ENCODE results near the gene C3orf20. TPM values are rescaled to one million over a fixed set of nuclear protein-coding genes. Genes with fewer than 3 reads are reported as not detected.

The C3orf20 gene
- total RNA-seq = under 1 TPM; 0.20 to 0.23 TPM

DNA sequence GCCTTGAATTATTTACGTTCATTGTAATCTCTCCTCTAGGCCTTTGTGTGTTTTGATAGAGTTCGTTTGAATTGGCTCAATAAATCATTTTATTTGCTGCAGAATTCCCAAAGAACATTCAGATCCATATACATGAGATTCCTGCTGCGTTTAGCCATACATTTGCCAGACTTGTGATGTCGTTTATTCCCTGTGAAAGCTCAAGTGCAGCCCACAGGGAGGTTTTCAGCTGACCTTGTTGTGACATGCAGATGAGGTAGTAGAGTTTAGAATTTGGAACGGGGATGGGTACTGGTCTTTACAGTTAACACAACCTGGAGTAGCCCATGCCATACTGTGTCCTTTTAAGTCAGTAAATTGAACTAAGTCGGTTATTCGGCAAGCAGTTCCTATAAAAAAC lies at the start of gene C3orf20:
TSS of gene C3orf20 (plus strand) at position 301 of the 400 bp plus-strand sequence. CDS start 7,573 bp downstream, outside the sequence.
- Mint-ChIP-seq H3K9me3 (no peaks in the 10 kb centered on the region), H3K27me3 (no peaks in the 10 kb centered on the region), H3K27ac (no peak within 1 kb of the TSS), H3K4me3 (no peak within 1 kb of the TSS), H3K4me1 (ENCODE audit: low read depth) (no peaks in the 10 kb centered on the region), H3K36me3 (ENCODE audit: low read depth) (peaks cover 17% of the 10 kb centered on the region)
- TF ChIP-seq, protein P1, sequence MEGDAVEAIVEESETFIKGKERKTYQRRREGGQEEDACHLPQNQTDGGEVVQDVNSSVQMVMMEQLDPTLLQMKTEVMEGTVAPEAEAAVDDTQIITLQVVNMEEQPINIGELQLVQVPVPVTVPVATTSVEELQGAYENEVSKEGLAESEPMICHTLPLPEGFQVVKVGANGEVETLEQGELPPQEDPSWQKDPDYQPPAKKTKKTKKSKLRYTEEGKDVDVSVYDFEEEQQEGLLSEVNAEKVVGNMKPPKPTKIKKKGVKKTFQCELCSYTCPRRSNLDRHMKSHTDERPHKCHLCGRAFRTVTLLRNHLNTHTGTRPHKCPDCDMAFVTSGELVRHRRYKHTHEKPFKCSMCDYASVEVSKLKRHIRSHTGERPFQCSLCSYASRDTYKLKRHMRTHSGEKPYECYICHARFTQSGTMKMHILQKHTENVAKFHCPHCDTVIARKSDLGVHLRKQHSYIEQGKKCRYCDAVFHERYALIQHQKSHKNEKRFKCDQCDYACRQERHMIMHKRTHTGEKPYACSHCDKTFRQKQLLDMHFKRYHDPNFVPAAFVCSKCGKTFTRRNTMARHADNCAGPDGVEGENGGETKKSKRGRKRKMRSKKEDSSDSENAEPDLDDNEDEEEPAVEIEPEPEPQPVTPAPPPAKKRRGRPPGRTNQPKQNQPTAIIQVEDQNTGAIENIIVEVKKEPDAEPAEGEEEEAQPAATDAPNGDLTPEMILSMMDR (IDR thresholded peaks at IDR 0.05) = no peak
- CTCF ChIA-PET = interaction anchor here (1.6 to 3.4 kb wide), 2 partner anchors 13 to 106 kb away, joined by 3 to 12 read pairs; no protein-coding TSS in a partner anchor
- POLR2A ChIA-PET = interaction anchor here (1.3 kb wide), 1 partner anchor 24 kb away, joined by 5 read pairs; the partner anchor contains the start of gene CCDC174
- intact Hi-C loops (cut with micrococcal nuclease) = loop anchor here (5.0 kb wide), 1 partner anchor 242 kb away; no protein-coding TSS in a partner anchor
- no peak for ATAC-seq
- no peak for DNase-seq

DNA sequence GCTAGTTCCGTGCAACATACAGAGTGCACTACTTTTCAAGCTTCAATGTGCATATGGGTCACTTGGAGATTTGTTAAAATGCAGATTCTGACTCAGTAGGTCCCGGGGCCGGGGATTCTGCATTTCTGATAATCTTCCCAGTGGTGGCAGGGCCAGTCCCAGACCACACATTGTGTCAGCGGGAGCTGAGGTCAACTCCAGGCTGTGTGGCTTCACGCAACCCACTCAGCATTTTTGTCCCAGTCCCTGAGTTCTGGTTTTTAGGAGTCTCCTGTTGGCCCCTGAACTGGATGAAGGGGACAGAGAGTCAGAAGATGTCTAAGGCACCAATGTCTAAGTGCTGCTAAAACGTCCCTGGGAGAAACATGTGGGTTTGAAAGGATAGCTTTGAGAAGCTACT lies 49.5 kb upstream of the C3orf20 start:
- no peaks in the 10 kb centered on the region for H3K27me3 Mint-ChIP-seq
- H3K4me3 Mint-ChIP-seq = no peak overlapping the region
- no peaks in the 10 kb centered on the region for H3K9me3 Mint-ChIP-seq
- DNase-seq (no peak), ATAC-seq (no peak)
- H3K27ac Mint-ChIP-seq = no peak overlapping the region
- intact Hi-C loops (cut with micrococcal nuclease) = no loop called here
- H3K36me3 Mint-ChIP-seq (ENCODE audit: low read depth) = no peaks in the 10 kb centered on the region
- POLR2A ChIA-PET = no interaction called here
- no peaks in the 10 kb centered on the region for H3K4me1 Mint-ChIP-seq (ENCODE audit: low read depth)
- CTCF ChIA-PET = no interaction called here
- TF ChIP-seq, protein P1 (IDR thresholded peaks at IDR 0.05) = no peak

DNA sequence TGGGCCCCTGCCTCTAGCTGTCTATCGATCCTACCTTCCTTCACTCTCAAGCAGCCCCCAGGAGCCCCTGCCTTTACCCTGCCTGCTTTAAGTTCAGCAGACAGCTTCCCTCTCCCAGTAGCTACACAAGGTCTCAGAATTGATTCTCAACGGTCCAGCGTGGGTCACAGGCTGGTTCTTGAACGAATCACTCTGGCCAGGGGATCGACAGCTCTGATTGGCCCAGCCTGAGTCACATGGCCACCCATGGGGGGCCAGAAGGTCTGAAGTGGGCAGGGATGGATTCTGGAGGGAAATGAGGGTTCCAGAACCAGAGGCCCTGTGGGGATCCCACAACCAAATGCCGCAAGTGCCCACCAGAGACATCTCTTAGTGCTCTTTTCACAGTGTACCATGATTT lies 47.1 kb upstream of the C3orf20 start:
- CTCF ChIA-PET = no interaction called here
- DNase-seq (no peak), ATAC-seq (no peak)
- Mint-ChIP-seq H3K9me3 (no peaks in the 10 kb centered on the region), H3K4me1 (ENCODE audit: low read depth) (no peaks in the 10 kb centered on the region), H3K36me3 (ENCODE audit: low read depth) (no peaks in the 10 kb centered on the region), H3K27ac (no peak overlapping the region), H3K4me3 (no peak overlapping the region), H3K27me3 (no peaks in the 10 kb centered on the region)
- TF ChIP-seq, protein P1 (IDR thresholded peaks at IDR 0.05) = no peak
- intact Hi-C loops (cut with micrococcal nuclease) = no loop called here
- POLR2A ChIA-PET = no interaction called here

DNA sequence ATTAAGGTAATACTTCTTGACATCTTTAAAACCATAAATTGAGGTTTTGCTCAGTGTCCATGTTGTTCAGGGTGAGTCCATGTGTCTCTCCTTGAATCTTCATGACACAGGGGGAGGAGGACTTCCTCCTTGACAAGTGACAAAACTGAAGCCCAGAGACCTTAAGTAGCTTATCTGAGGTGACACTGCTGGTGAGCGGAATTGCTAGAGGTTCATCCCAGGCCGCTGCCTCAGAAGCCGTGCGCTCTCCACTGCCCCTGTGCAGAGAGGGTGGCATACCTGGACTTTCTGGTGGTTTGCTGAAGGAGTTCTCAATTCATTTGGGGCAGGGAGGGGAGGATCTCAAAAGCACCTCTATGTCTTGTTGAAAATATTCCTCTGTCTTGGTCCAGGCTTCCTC lies 46.5 kb upstream of the C3orf20 start:
- DNase-seq = no peak
- Mint-ChIP-seq H3K4me1 (ENCODE audit: low read depth) (no peaks in the 10 kb centered on the region), H3K4me3 (no peak overlapping the region), H3K36me3 (ENCODE audit: low read depth) (no peaks in the 10 kb centered on the region), H3K27ac (no peak overlapping the region), H3K9me3 (no peaks in the 10 kb centered on the region), H3K27me3 (no peaks in the 10 kb centered on the region)
- intact Hi-C loops (cut with micrococcal nuclease) = no loop called here
- POLR2A ChIA-PET = no interaction called here
- CTCF ChIA-PET = no interaction called here
- TF ChIP-seq, protein P1 (IDR thresholded peaks at IDR 0.05) = no peak
- no peak for ATAC-seq

DNA sequence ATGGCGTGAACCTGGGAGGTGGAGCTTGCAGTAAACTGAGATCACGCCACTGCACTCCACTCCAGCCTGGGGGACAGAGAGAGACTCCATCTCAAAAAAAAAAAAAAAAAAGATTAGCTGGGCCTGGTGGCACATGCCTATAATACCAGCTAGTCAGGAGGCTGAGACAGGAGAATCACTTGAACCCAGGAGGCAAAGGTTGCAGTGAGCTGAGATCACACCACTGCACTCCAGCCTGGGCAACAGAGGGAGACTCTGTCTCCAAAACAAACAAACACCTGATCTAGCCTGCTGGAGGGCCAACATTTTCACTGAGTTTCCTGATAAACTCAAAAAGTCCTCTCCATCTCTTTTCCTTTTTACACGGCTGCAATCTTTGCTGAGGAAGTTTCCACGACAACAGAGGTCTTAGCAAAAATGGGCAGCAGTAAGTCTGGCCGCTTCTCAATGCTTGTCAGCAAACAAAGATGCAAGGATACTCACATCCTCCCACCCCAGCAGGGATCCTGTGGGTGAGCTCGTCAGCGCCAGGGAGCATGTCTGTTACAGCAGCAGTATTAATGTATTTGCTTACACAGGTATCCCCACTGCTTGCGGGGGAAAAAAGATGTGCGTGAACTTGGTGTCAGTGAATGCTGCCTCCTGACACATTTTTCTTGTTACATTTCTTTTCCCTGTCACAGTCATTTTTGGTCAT lies 44.4 kb upstream of the C3orf20 start:
- intact Hi-C loops (cut with micrococcal nuclease) = loop anchor here (5.0 kb wide), 1 partner anchor 292 kb away; no protein-coding TSS in a partner anchor
- ChIA-PET CTCF (interaction anchor here (0.7 to 3.0 kb wide), 3 partner anchors 9 to 291 kb away, joined by 3 to 19 read pairs (median 4); no protein-coding TSS in a partner anchor), POLR2A (no interaction called here)
- Mint-ChIP-seq H3K36me3 (ENCODE audit: low read depth) (no peaks in the 10 kb centered on the region), H3K9me3 (no peaks in the 10 kb centered on the region), H3K27ac (no peak overlapping the region), H3K4me3 (no peak overlapping the region), H3K27me3 (peaks cover 6% of the 10 kb centered on the region), H3K4me1 (ENCODE audit: low read depth) (no peaks in the 10 kb centered on the region)
- ATAC-seq (no peak), DNase-seq (no peak)
- TF ChIP-seq, protein P1 (IDR thresholded peaks at IDR 0.05) = no peak

All from activated CD8-positive, alpha-beta T cell treated with anti-CD3 and anti-CD28 coated beads for 36 hours (primary cell).